NCI-H1048 (cell line): ENCODE measurements around the gene TBC1D1.
"Not testable (repeated sequence)": the region's sequence is repeated elsewhere in the genome, so short reads cannot be mapped to it uniquely, and the experiment has no call there.

Source experiments
- DNase-seq: peaks from one replicate; lab custom pipeline; 2025; lab: John Stamatoyannopoulos, UW

TBC1D1 gene

DNA sequence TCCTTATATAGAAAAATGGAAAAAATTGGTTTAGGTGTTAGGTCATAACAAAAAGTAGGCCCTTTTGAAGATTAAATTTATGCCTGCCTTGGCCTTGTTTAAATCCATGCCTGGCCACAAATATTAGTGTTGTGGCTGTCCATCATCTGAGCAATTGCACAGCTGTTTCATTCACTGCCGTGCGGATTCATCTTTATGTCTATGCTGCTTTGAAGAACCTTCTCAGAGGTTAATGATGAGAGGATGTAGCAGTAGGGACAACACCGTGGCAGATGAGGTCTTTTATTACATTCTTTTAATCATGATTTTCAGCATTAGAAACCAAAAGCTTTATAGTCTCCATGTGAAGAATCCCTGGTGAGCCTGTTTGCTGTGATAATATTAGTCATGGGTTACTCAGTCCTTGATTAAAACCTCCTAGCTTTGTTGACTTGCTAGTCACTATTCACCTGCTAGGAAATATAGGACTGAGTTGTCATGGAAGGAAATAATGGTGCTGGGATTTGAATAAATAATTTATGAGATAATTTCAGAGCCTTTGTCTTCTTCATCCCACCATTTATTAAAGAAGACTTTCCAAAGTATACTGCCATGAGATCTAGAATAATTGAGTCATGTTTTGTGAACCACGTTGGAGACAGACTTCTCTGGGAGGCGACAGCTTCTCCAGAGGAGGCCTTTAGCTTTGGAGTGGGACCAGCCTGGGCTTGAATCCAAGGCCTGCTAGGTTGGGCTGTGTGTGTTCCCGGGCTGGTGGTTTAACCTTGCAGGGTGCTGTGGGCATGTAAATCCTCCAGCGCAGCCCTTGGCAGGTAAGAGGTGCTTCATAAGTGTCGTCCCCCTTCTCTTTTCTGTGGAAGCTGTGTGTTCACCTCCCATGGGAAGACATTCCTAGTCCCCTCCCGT lies 122.8 kb downstream of the TBC1D1 start:
- no peak for DNase-seq

DNA sequence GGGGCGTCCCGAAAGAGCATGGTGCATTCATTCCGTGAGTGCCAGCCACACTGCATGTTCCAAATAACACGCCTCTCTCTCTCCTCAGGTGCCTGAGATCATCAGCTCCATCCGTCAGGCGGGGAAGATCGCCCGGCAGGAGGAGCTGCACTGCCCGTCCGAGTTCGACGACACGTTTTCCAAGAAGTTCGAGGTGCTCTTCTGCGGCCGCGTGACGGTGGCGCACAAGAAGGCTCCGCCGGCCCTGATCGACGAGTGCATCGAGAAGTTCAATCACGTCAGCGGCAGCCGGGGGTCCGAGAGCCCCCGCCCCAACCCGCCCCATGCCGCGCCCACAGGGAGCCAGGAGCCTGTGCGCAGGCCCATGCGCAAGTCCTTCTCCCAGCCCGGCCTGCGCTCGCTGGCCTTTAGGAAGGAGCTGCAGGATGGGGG lies 123.6 kb downstream of the TBC1D1 start:
- DNase-seq: no peak

GRCh38 chr4:38015886-38016515 lies 125.1 kb downstream of the TBC1D1 start:
- DNase-seq: no peak

DNA sequence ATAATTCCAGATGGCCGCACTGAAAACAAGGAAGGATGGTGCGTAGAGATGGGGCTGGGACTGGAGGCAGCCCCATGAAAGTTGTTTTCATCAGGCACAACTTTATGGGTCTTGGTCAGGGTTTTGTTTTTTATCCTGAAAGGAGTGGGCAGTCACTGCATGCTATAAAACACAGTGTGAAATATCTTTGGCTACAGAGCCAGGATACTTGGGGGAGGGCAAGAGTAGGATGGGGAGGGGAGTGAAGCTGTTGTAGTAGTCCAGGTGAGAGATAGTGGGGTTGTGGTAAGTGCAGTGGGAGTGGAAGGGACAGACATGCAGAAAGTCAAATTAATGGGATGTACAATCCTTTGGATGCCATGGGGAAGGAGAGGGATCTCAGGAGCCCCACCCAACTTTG lies 125.8 kb downstream of the TBC1D1 start:
- no peak for DNase-seq

DNA sequence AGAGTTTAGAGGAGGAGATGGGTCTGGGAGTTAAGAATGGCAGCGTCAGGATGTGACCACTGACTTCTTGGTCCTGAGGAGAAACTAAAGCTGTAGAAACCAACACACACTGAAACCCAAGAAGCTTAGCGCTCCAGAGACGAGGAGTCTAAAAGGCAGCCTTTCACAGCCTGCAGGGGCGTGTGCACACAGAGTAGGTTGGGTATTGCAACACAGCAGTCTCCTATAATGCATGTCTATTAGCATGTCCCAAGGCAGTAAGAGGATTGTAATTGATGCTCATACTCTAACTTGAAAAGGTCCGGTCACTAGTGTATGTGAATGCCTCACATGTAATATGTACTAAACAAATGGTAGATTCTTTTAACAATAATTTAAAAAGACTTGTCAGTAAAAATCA lies 126.7 kb downstream of the TBC1D1 start:
- DNase-seq: no peak

DNA sequence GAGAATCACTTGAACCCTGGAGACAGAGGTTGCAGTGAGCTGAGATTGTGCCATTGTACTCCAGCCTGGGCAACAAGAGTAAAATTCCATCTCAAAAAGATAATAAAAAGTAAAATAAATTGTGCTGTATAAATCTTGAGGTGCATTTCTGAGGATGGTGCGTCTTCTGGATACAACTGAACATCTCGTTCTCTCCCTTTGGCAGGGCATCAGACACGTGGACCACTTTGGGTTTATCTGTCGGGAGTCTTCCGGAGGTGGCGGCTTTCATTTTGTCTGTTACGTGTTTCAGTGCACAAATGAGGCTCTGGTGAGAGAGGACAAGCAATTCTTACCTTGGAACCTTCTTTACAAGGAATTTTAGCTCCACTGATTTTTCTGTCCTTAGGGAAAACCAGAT lies 129.5 kb downstream of the TBC1D1 start:
- no peak for DNase-seq

DNA sequence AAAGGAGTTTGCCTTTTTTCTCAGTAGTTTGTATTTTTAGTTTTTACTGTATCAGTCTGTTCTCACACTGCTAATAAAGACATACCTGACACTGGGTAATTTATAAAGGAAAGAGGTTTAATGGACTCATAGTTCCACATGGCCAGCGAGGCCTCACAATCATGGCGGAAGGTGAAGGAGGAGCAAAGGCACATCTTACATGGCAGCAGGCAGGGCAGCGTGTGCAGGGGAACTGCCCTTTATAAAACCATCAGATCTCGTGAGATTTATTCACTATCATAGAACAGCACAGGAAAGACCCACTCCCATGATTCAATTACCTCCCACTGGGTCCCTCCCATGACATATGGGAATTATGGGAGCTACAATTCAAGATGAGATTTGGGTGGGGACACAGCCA lies 130.1 kb downstream of the TBC1D1 start:
- DNase-seq: not testable (repeated sequence)

DNA sequence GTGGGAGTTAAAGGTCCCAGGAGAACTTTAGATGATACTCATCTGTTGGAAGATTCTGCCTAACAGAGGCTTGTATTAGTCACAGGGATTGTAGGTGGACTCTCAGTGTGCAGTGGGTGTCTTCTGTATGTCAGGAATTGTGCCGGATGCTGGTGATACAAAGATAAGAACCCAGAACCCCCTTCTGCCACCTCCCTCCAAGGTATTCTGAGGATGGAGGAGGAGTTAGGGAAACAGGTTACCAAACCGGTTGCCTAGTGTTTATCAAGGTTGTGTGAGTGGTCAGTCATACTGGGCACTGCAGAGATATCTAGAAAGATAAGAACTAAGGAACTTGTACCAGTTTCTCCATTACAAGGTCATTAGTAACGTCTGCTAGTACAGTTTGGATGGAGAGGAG lies 130.9 kb downstream of the TBC1D1 start:
- no peak for DNase-seq

DNA sequence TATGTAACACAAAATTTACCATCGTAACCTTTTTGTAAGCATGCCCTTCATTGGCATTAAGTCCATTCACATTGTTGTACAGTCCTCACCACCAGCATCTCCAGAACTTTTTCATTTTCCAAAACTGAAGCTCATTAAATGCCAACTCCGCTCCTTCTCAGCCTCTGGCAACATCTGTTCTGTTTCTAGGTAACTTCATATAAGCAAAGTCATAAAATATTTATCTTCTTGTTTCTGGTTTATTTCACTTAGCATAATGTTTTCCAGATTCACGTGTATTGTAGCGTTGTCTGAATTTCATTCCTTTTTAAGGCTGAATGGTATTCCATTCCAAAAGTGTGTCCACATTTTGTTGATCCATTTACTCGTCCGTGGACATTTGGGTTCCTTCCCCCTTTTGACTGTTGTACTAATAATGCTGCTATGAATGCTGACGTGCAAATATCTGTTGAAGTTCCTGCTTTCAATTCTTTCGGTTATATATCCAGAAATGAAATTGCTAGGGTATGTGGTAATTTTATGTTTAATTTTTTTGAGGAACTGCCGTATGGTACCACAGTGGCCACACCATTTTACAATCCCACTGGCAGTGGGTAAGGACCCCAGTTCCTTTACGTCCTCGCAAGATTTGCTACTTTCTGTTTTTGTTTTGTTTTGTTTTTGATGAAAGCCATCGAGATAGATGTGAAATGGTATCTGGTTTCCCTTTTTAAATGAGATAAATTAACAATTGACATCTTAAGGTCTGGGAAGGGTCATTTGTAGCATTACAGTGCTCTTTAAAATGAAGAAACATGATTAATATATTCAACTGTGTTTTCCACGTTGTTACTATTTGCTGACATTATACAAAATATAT lies 132.7 kb downstream of the TBC1D1 start:
- no peak for DNase-seq

- no peak for DNase-seq
Observed at GRCh38 chr4:38024206-38024509, 133.3 kb downstream of the TBC1D1 start.

GRCh38 chr4:38025665-38026064 lies 134.8 kb downstream of the TBC1D1 start:
- no peak for DNase-seq

DNA sequence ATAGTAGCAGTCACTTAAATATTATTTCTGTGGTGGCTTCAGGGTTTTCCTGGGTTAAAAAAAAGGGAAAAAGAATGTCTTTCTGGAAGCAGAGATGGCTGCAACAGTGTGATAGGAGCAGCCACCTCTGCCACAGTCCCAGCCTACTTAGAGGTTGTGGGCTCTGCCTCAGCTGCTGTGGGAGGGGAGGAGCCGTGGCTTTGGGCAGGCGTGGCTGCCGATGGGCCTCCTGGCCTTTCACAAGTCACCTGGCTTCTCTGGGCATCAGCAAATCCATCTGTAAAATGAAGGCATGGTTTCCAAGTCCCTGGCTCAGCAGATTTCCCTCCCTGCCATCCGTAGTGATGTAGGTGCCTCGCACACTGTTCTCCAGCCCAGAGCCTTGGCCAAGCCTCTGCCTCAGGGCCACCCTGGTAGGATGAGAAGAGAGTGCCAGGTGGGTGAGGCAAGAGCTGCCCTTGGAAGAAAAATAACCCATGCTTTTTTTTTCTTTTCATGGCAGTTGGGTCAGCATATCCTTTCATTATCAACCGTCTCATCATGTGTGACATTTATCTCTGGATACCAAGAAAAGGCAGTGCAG lies 135.4 kb downstream of the TBC1D1 start:
- DNase-seq: no peak

DNA sequence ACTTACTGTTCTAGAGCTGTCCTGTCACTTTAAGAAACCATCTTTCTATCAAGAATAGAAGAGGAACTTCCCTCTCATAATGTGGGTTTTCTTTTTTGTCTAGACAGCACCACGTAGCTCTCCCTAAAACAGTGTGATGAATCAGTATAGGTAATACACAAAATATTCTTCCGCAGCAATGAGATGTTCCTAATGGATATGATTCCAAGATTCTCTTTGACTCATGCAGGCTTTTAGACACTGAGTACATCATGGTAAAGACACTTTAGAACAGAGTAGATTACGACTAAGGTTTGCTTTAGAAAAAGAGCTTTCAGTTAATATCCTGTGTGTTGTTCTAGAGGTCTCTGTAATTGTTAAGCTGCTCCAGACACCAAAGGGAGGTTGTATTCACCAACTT lies 139.1 kb downstream of the TBC1D1 start:
- no peak for DNase-seq

- peak; percentile 33 for DNase-seq
Observed at GRCh38 chr4:38034986-38035882, 144.3 kb downstream of the TBC1D1 start.

DNA sequence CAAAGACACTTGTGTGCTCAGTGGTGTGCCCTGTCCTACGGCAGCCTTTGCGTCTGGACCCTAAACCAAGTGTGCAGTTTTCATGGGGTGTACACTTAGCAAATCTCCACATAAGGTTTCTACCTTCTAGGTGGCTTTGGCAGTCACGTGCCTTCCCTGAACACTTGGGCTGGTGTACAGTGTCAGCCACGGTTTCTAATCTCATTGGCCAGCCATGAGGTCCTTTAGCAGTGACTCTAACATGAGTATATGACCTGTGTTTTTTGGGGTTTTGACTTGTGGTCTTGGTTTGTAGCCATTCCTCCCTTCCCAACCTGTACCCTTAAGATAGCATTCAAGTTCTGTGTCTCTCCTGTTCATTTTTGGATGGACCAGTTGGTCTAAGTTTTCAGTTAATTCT lies 145.7 kb downstream of the TBC1D1 start:
- DNase-seq: no peak

GRCh38 chr4:38037612-38038011 lies 146.7 kb downstream of the TBC1D1 start:
- no peak for DNase-seq

DNA sequence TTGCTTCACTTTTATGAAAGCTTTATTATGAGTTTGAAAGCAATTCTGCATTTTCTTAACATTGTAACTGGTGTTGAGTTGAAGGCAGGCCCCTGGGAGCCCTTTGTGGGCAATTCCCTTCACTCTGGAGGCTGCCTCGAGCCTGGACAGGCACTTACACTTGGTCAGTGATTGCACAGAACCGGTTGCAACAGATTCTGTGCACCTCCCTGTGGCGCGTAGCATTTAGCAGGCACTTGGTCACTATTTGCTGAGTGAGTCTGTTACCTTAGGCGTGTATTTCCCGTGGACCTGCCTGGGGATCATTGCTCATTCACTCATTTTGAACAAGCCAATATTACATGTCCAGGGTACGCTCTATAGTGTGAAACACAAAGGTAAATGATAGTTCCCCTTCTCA lies 149.7 kb downstream of the TBC1D1 start:
- no peak for DNase-seq

DNA sequence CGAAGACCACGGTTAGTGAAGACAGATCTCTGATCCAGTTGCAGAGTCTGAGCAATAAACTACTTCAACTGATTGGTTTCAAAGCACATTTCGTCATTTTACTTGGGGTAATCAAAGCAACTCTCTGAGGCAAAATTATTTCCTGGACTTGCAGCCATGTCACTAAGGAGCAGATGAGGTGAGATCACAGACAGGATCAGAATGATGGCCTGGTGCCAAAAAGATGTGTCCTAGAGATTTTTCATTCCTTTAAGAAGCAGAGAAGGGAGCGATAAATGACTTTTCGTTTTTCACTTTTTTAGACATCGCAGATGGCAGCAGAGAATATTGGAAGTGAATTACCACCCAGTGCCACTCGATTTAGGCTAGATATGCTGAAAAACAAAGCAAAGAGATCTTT lies 153.2 kb downstream of the TBC1D1 start:
- no peak for DNase-seq

DNA sequence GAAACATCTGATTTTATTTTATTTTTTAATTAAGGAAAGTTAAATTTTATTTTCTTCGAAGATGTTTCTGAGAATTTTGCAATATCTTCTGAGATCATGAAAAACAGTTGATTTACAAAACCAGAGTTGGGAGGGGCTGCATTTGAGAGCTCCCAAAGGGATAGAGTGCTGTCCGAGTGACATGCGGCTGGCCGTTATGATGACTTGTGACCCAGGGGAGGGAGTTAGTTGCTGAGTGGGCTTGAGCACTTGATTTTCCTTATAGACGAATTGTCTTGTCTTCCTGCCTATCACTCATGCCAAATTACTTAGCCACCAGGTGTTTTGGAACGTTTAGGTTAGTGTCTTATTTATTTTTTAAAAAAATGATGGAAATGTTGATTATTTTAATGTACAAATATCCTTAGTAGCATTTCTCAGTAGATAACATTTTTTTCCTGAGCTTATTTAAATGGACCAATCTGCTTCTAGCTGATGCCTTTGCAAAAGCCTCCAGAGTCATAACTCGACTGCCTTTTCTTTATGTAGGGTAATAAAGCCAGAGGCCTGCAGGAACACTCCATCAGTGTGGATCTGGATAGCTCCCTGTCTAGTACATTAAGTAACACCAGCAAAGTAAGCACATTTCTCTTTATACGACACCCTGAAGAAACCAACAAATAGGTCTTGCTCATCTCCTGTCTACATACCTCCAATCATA lies 154.6 kb downstream of the TBC1D1 start:
- no peak for DNase-seq

DNA sequence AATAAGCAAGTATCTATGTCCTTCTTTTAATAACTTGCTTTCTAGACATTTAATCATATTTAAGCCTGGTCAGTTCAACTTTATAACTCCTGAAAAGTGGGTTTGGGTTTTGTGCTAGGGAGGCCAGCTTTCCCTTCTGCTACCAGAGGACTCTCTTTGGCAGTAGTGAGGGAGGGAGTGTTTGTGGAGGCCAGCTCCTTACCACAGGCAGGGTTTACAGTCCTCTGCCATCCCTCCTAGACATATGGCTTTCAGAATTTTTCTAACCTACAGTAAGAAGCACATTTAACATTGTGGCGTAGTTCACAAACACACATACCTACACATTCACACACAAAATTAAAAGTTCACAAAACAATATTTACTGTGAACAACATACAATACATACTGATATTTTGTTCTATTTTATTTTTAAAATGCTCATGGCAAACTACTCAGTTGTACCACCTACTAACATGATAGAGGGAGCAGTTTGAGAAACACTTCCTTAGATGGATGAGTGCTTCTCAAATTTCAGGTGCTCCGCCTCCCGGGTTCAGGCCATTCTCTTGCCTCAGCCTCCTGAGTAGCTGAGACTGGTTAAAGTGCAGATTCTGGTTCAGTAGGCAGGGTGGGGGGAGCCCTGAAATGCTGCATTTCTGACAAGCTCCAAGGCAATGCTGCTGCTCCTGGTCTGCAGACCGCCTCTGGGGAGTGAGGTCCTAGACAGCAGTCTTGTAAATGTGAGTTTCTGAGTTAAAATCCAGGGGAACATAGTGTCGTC lies 156.0 kb downstream of the TBC1D1 start:
- no peak for DNase-seq
